C4-2B (cell line): ENCODE measurements around the gene CAMTA1.

ENCODE experiments used
- H3K27ac ChIP-seq: fragments of 450-650 bp; 2 replicates; pipeline ENCODE4 v1.5.1; 2017
- CTCF ChIP-seq: fragments of 450-650 bp; conservative IDR thresholded peaks from 2 replicates; pipeline ENCODE4 v1.5.1; 2017; ENCODE audit warnings: mild to moderate bottlenecking
- ZFX ChIP-seq: fragments of 450-650 bp; IDR thresholded peaks from 2 replicates; pipeline ENCODE4 v1.6.1; 2017

The CAMTA1 gene

GRCh38 chr1:7228252-7228961 lies 443.2 kb downstream of the CAMTA1 start:
- no peak overlapping the region for H3K27ac ChIP-seq
- TF ChIP-seq CTCF (no peak), ZFX (no peak)

- no peak overlapping the region for H3K27ac ChIP-seq
- TF ChIP-seq ZFX (no peak), CTCF (no peak)
These were observed 443.9 kb downstream of the CAMTA1 start for GRCh38 chr1:7229186-7229585.

GRCh38 chr1:7229696-7230631 lies 444.7 kb downstream of the CAMTA1 start:
- H3K27ac ChIP-seq, result no peak overlapping the region
- TF ChIP-seq CTCF, result no peak
- TF ChIP-seq ZFX, result no peak

- H3K27ac ChIP-seq, result no peak overlapping the region
- TF ChIP-seq ZFX, result no peak
- TF ChIP-seq CTCF, result no peak
These were observed 447.4 kb downstream of the CAMTA1 start for GRCh38 chr1:7232441-7233236.

- H3K27ac ChIP-seq, result no peak overlapping the region
- TF ChIP-seq ZFX (no peak), CTCF (no peak)
These were observed 447.9 kb downstream of the CAMTA1 start for GRCh38 chr1:7233237-7233540.

GRCh38 chr1:7233646-7234470 lies 448.6 kb downstream of the CAMTA1 start:
- no peak overlapping the region for H3K27ac ChIP-seq
- TF ChIP-seq ZFX (no peak), CTCF (no peak)
